Measurements from ENCODE around the gene DCAF8.

Gene DCAF8

DNA sequence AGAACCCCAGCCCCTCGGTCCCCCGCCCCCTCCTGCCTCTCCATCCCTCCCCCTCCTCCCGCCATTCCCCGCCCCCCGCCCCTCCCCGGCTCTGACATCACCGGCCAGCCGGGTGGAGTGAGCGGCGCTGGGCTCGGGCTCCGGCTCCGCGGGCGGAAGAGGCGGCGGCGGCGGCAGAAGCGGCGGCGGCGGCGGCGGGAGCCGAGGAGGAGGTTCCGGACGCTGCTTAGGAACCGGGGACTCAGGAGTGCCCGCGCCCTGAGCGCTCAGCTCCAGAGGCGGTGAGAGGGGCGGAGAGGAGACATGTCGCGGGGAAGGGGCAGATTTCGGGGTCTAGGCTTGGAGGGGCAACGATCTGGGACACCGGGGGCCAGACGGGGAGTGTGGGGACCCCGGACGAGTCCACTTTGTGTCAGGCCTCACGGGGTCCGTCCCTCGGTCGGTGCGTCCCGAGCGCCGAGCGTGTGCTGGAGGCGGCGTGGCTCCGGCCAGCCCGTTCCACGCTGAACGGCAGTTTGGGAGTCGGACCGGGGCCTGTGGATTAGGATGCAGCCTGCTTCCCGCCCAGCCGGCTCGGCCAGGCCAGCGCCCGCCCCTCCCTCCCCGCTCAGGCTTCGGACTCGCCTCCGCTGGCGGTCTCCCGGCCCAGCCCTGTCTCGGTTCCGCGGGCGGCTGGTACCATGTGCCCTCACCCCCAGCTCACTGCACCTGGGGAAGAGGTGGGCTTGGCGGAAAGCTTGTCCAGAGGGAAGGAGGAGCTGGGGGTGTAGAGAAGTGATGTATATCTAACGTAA, 56.9 kb downstream of the DCAF8 start, which contains the start of gene PEA15:
PEA15 (plus strand) TSS at position 143 of the 794 bp plus-strand sequence. CDS start 6,161 bp downstream, outside the sequence.
- DNase-seq (ENCODE audit: low read depth in 2 of 2): peak; percentile 41 to 64

DNA sequence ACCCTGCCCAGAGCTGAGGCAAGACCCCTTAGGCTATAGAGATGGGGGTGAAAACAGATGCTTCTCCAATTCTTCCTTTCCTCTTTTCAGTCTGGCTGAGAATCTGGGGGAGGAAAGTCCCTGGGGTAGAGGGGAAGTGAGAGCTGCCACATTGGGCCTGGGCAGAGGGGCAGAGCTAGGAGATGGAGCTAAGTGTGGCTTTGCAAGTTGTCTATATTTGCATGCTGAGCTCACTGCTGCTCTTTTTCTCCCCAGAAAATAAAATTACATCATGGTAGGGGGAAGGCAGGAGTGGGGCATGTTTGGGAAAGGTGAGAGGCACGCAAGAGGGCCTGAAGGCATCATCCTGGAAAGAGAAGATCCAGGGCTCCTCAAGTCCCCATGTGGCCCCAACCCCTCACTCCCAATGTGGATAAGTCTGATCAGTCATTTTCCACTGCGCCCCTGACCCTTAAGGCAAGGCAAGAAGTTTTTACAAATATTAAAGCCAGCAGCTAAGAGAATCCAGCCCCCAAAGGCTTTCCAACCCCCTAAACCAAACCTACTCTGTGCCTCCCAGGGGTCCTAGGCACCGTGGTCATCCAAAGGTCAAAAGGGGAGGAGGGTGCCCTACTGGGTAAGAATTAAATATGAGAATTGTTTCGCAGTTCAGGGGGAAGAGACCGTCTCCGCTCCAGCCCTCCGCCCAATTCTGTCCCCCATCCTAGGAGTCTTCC, 57.7 kb downstream of the DCAF8 start:
- DNase-seq (ENCODE audit: low read depth in 2 of 2): no peak

DNA sequence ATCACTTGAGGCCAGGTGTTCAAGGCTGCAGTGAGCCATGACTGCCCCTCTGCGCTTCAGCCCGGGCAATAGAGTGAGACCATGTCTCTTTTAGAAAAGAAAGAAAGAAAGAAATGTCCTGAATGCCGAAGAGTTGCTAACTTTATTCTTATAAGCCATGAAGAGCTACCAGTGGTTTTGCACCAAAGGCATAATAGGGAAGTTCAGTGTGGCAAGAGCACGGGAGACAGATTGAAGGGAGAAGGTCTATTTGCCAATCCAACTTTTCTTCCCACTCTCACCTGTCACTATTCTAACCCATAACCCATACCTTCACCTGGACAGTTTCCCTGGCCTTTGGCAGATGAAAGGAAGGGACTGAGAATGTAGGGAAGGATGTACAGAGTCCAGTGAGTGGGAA, 61.6 kb downstream of the DCAF8 start:
- no peak for DNase-seq (ENCODE audit: low read depth in 2 of 2)

DNA sequence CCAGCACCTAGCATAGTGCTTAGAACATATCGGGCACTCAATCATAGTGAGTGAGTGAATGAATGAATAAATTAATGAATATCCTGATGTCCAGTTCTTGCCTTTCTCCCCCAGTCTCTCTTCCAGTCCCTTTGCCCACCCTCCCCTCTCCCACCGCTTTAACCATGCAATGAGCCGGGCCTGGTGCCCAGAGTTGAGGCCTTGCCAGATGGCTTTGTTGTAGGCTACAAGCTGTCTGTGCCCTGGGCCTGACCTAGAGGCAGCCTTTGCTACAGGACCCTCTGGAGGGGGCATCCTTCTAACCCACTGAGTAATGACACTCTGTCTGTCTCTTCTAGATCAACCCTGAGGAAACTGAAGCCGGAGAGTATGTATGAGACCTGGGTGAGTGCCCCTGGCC, 65.1 kb downstream of the DCAF8 start:
- no peak for DNase-seq (ENCODE audit: low read depth in 2 of 2)

DNA sequence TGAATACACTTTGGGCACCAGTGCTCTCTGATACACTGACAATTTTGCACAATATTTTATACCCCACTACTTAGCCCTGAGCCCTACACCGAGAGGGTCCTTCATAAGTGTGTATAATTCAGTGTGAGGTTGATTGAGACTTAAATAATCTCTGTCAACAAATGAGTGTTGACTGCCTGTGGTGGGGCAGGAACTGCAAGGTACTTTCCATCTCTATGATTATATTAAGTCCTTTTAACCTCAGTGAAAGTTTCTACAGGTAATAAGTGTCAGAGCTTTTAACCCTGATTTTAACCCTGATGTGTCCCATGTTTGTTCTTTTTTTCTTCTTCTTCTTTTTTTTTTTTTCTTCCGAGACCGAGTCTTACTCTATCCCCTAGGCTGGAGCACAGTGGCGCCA, 66.2 kb downstream of the DCAF8 start:
- DNase-seq (ENCODE audit: low read depth in 2 of 2): no peak

DNA sequence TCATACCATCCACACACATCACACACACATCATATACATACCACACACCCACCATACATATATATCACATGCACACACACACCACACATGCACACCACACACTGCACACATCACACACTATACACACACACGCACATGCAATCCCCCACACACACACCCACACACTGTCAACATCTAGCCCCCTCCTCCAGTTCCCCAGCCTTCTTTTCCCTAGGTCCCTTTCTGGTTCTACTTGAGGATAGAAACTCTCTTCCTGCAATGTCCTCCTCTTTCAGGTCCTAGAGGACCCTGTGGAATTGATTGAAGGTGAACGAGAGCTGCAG, 67.7 kb downstream of the DCAF8 start:
- no peak for DNase-seq (ENCODE audit: low read depth in 2 of 2)

DNA sequence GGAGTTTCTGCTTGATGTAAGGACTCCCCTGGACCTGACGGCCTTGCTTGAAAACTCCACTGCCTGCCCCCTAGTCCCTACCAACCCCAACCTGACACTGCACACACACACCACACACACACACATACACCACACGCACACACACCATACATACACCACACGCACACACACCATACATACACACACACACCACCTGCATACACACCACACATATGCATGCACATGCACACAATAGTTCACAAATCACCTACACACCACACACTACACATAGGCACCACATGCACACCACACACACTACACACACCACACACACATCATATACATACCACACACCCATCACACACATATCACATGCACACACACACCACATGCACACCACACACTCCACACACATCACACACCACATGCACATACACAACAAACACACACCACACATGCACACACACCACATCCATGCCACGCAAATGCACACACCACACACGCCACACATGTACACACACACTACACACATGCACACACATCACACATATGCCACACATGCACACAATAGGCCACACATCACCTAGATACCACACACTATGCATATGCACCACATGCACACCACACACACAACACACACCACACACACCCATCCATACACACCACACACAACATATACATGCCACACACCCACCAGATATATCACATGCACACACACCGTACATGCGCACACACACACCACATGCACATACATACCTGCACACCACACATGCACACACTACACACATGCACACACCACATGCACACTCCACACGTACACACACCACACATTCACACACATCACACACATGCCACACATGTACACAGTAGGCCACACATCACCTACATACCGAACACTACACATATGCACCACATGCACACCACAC, 68.3 kb downstream of the DCAF8 start:
- DNase-seq (ENCODE audit: low read depth in 2 of 2): no peak

DNA sequence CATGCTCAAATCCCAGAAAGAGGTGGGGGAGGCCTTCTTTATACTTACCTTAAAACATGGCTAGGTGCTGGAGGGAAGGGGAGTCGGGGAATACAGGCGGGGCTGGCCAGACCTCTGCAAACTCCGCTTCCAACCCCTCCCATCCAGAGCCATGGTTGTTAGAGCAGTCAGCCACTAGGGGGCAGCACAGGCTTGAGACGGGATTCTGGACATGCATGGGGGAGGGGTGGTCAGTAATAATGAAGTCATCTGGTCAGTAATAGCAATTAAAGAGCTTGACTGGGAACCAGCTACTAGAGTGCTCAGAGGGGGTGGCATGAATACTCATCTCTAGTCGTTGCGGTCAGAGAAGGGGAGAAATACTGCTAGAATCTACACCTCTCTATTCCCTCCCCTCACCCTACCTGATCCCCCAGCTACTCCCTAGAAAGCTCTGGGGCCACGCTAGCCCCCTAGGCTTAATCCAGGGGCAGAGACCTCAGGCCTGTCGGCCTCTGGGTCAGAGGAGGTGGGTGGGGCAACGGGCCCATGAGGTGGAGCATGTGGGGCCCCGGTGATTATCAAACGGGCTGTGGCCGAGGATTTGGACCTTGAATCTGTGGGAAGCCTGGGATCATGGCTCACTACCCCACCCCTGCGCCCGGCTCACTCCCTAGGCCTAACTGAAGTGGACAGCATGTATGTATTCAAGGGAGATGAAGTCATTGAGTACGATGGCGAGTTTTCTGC, 69.1 kb downstream of the DCAF8 start:
- peak; percentile 63 to 70 for DNase-seq (ENCODE audit: low read depth in 2 of 2)

DNA sequence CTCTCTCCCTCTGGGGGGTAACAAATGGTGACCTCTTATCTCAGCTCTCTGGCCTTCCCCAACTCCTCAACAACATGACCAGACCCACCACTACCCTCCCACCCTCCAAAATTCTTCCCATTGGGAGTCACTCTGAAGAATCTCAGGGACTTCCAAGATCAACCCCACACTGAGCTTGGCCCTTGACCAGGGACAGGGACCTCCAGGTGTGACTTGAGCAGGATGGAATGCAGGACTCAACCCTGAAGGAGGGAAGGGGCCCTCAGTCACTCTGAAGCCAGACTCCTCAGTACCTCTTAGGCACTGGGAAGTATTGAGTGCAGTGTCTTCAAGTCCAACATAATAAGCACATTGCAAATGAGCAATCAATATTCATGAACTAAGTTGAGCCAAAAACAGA, 70.1 kb downstream of the DCAF8 start:
- DNase-seq (ENCODE audit: low read depth in 2 of 2): no peak

DNA sequence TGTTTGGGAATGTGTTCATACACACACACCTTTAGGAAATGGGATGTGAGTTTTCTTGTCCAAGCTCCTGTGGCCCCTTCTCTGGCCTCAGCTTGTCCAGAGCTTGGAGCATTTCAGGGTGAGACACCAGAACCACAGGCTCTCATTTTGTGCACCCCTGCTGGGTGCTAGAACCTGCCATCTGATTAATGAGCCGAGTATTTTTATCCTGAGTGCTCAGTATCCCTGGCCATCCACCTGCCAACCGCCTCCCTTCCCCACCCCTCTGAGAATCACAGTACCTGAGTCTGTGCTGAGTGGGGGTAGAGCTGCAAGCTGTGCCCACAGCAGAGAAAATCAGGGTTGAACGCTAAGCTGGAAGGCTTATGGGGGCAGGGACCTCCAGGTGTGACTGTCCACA, 70.6 kb downstream of the DCAF8 start:
- DNase-seq (ENCODE audit: low read depth in 2 of 2): no peak

DNA sequence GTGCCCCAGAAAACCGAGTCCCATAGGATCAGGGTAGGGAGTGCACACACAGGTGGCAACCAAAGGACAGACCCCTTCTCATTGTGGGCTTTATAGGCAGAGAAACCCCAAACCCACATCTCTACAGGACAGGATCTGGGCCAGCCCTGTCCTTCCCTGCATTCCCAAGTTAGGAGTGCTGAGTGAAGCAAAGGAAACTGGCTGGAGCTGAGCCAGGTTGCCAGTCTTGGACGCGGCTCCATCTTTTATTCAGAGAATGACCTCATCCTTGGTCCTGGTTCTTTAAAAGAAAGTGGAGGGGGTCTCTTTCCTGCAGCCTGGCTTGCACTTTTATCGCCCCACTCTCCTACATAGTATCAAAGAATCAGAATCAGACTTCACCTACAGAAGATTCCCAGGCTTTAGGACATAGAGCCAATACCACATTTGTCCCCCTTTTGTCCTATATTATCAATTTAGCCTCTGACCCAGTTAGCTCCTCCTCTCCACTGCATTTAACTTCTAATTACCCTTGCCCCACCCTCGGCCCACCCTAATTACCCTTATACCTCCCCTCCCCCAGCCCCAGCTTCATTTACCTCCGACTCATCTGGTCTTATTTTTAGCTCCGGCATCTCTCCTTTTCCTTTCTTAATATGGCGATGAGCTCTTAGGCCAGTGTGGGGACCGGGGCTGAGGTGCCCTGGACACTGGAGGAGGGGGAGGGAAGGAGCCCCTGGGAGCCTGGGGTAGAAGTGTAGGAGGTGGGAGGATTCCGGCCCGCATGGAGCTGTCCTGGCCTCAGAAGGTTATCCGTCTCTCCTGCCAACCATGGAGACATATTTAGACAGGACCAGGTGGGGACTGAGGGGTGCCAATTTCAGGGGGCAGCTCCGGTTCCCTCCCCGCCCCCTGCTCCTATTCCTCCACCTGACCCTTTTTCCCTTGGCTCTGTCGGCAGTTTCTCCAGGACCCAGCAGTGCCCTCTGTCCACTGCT, 72.4 kb downstream of the DCAF8 start, which contains the start of gene CASQ1:
CASQ1 (plus strand) TSS at position 927 of the 977 bp plus-strand sequence. CDS start 177 bp downstream, outside the sequence.
- DNase-seq (ENCODE audit: low read depth in 2 of 2): no peak

DNA sequence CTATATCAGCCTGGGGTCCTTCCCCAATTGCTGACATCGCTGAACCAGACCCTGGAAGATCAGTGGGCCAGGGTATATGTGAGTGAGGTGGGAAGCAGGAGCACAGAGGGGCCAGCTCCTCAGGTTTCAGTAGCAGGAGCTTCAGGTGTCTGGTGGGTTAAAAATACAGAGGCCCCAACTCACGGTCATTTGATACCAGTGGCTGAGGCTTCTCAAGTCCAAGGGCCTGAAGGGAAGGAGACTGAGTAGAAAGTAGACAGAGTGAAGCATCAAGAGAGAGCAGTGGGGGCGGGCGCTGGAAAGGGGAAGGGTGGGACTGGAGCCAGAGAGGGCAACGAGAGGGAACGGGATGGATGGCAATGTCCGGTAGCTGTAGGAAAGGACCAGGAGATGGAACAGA, 74.0 kb downstream of the DCAF8 start:
- DNase-seq (ENCODE audit: low read depth in 2 of 2): no peak

DNA sequence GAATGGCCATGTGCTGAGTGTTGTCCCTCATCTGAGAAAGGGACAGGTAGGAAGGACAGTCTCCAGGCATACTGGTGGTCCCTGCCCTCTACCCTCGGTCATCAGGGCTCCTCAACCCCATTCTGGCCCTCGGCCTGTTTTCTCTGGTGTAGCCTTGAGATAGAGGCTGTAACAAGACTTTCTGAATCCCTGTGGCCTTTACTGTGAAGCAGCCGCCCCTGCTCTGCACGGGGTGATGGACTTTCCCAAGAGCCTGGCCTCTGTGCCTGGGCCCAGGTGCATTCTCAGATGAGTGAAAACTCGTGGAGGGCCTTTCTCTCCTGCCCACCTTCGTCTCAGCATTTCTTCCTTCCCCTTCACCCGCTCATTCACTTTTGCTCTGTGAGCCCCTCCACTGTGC, 74.9 kb downstream of the DCAF8 start:
- no peak for DNase-seq (ENCODE audit: low read depth in 2 of 2)

DNA sequence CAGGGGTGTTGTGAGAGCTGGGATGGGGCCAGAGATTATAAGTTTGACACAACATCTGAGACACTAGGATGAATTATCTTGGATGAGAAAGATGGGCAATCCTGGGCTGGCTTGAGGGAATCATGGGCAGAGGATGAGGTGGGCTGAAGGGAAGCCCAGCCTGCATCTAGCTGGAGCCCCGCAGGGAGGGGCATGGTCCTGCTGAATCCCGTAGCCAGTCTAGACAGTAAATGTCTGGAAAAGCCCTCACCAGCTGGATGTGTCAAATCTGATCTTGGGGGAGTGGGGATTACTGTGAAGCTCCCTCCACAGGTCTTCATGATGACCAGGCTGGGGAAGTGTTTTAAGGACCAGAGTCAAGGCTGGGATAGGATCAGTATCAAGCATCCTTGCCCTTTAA, 75.6 kb downstream of the DCAF8 start:
- DNase-seq (ENCODE audit: low read depth in 2 of 2): no peak

DNA sequence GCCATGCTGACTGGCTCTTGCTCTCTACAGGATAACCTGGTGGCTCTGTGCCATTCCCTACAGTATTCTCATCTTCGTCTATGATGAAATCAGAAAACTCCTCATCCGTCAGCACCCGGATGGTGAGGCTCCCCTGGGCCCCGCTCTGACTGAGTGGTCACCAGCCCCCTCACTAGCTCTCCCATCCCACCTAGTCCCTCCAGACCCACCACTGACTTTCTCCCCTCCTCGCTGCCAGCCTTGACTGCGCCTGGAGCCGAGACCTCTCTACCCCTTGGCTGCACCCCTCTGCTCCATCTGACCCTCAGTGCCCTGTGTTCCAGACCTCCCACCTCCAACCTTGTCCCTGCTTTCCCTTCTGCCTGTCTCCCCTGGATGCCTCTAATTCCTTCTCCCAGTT, 76.1 kb downstream of the DCAF8 start:
- no peak for DNase-seq (ENCODE audit: low read depth in 2 of 2)

DNA sequence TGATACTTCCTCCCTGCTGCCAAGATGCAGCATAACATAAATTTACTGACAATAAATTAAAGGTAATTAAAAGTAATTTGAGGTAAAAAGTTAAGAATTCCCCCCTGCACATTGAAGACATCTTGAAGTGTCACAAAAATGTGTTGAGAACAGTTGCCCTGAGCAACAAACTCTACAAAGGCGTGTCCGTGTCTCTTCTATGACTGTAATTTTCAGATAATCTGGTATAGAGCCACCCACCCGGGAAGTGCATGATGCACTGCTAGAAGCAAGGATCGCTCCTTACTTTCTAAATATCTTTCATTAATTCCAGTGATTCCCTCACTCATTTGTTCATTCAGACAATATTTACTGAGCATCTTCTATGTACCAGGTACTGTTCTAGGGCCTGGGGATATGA, 83.0 kb downstream of the DCAF8 start:
- DNase-seq (ENCODE audit: low read depth in 2 of 2): no peak

DNA sequence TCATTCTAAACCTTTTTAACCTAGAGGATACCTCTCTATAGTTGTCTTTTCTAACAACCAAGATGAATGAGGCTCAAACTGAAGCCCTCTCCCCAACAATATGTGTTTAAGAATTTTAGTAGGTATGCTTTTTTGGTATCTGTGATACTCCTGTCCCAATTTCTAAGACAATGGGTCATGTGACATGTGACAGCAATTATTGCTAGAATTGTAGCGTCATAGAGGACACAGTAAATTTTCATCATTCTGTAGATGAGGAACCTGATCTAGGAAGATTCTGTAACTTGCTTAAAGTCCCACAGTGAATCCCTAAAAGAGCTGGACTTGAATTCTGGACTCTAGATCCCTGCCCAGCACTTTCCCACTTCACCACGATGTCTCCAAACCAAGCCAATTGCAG, 83.6 kb downstream of the DCAF8 start:
- no peak for DNase-seq (ENCODE audit: low read depth in 2 of 2)

DNA sequence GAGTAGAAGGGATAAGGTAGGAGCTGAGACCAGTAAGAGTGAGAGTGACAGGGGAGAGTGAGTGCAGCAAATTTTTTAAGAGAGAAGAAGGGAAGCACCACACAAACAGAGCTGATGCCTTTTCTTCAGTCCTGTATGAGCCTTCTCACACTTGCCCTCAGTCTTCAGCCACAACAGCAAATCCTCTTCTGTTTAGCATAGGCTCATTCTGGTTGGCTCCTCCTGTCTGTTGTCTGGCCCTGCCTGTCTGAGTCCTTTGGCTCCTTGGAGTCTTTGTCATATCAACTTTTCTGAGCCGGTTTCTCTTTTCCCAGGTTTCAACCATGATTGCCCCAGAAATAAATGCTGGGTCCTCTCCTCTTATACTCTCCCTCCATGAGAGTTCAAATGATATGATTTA, 84.7 kb downstream of the DCAF8 start:
- DNase-seq (ENCODE audit: low read depth in 2 of 2): no peak

DNA sequence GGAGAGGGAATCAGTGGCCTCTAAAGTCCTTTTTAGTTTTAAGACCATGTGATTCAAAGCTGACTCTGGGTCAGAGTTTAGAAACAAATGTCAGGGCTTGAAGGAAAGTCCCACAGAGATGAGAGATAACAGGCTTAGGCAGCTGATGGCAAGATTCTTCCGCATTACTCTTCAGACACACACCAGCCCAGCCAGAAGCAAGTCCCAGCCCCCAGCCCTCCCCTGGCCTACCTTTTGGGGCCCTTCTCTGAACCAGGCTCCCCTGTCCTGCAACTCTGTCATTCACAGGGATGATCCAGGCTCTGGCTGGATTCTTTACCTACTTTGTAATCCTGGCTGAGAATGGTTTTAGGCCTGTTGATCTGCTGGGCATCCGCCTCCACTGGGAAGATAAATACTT, 85.1 kb downstream of the DCAF8 start:
- DNase-seq (ENCODE audit: low read depth in 2 of 2): no peak

DNA sequence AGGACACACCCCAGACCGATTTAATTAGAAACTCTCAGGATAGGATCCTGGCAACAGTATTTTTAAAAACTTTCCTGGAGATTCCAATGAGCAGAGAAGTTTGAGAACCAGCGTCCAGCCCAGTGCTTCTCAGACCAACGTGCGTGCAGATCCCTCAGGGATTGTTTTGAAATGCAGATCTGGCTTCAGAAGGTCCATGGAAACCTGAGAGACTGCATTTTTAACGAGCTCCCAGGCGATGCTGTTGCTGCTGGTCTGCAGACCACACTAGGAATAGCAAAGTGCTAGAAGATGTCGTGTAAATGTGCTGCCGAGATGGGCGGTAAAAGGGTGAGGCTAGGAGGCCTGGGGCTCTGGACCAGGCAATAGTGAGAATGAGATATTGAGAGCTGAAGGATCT, 90.4 kb downstream of the DCAF8 start:
- no peak for DNase-seq (ENCODE audit: low read depth in 2 of 2)

All from stimulated activated CD4-positive, alpha-beta T cell treated with anti-CD3 and anti-CD28 coated beads, Interleukin-15, amount 100 ng/mL, for 48 hours (primary cell).